ENCODE measurements around the gene ZNF518A. TPM values are rescaled to one million over a fixed set of nuclear protein-coding genes. Genes with fewer than 3 reads are reported as not detected.

Gene ZNF518A
- polyA plus RNA-seq, 3 donors = 3.3 to 3.6 (median 3.3) TPM

- no peak overlapping the region for H3K27ac ChIP-seq (ENCODE audit: low read depth, low read length)
Observed at GRCh38 chr10:96211764-96212163, 81.7 kb downstream of the ZNF518A start.

- no peak overlapping the region for H3K27ac ChIP-seq (ENCODE audit: low read depth, low read length)
- WGBS, 3 donors = 89 to 93% (median 91%) methylated on average over 1 of the region's 1 CpG
Observed at GRCh38 chr10:96212911-96213310, 82.8 kb downstream of the ZNF518A start.

Other genes starting within 250 kb of the ZNF518A start
- gene CC2D2B, start 222.3 kb upstream of the ZNF518A start, polyA plus RNA-seq = 1 to 10 TPM in 1 of 3 donors, under 1 TPM in 2; 0.03 to 1.5 (median 0.25) TPM
- 1 to 10 TPM; 2.1 to 3.7 (median 2.6) TPM for gene CCNJ, start 86.7 kb upstream of the ZNF518A start, polyA plus RNA-seq
- gene BLNK, start 141.3 kb downstream of the ZNF518A start, polyA plus RNA-seq = 1 to 10 TPM; 1.0 to 8.0 (median 2.9) TPM
- gene DNTT, start 174.1 kb downstream of the ZNF518A start, polyA plus RNA-seq = not detected
- gene OPALIN, start 228.7 kb downstream of the ZNF518A start, polyA plus RNA-seq = not detected

Measured in adipose tissue (tissue), 3 donors.